ENCODE measurements around the gene SCAMP5. TPM values are rescaled to one million over a fixed set of nuclear protein-coding genes. Genes with fewer than 3 reads are reported as not detected.

SCAMP5 gene
- total RNA-seq, 3 donors from 2014 or later (not counting 1 experiment from before 2014, with no cell fraction given), result 0.09 to 2.7 (median 0.54) TPM

DNA sequence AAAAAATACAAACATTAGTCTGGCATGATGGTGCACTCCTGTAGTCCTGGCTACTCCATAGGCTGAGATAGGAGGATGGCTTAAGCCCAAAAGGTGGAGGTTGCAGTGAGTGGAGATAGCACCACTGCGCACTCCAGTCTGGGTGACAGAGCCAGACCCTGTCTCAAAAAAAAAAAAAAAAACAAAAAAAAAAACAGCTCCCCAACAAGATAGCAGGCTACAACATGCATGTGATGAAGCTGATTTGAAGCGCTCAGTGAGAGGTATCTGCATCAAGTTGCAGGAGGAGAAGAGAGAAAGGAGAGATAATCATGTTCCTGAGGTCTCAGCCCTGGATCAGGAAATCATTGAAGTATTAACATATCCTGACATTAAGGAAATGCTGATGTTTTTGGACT, 27.4 kb downstream of the SCAMP5 start:
- Mint-ChIP-seq H3K9me3 (no peaks in the 10 kb centered on the region), H3K27ac (peak overlapping the region; percentile 80 to 94), H3K27me3 (ENCODE audit: low read depth in 2 of 2) (no peaks in the 10 kb centered on the region), H3K4me3 (peak overlapping the region; percentile 97), H3K36me3 (no peaks in the 10 kb centered on the region), H3K4me1 (peaks cover 11 to 24% of the 10 kb centered on the region in 2 donors)
- ATAC-seq (no peak), DNase-seq (no peak)
- no peak for TF ChIP-seq CTCF (IDR thresholded peaks at IDR 0.05)
- Histone ChIP-seq H3K4me3 (ENCODE audit: low read length) (no peak overlapping the region), H3K27me3 (ENCODE audit: control insufficient read depth, insufficient read depth, low read length) (no peaks in the 10 kb centered on the region), H3K27ac (ENCODE audit: low read length) (no peak overlapping the region), H3K4me1 (ENCODE audit: control insufficient read depth, insufficient read depth, low read length) (peaks cover 19% of the 10 kb centered on the region), H3K36me3 (ENCODE audit: control insufficient read depth, insufficient read depth, low read length) (no peaks in the 10 kb centered on the region), H3K9me3 (ENCODE audit: control insufficient read depth, insufficient read depth, low read length) (no peaks in the 10 kb centered on the region)
- intact Hi-C loops (cut with micrococcal nuclease), result no loop called here
- WGBS (ENCODE audit: insufficient coverage), result 100% methylated on average over 1 of the region's 2 CpGs

DNA sequence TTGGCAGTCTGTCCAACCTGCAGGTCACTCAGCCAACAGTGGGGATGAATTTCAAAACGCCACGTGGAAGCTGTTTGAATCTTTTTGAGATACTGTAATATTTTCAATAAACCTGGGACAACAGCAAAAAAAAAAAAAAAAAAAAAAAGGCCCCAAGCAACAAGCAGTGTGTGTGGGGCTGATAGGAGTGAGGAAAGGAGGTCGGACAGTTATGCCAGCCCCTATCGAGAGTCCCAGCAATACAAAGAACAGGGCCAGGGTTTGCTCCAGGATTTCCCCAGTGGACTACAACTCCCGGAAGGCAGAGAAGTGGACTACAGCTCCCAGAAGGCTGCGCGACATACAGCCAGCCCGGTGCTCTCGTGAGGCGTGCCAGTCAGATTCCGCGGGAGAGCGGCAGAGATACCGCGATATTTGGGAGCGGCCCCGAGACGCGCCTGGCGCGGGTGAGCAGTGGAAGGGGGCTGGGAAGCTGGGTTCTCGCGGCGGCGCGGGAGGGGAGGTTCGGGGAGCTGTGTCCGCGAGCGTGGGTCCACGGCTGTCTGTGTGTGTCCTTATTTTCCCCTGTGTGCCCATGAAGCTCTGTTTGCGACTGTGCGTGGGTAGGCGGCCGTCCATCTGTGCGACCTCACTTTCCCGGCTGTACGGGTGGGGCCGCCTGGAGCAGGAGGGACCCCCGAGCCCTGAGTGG, 28.0 kb downstream of the SCAMP5 start, which contains the start of gene PPCDC:
TSS of gene PPCDC (plus strand) at position 410 of the 691 bp plus-strand sequence. CDS start 4,729 bp downstream, outside the sequence.
- ATAC-seq (peak; percentile 99 to 100 (median 100)), DNase-seq (peak; percentile 84 to 96)
- H3K4me1 Mint-ChIP-seq, result peaks cover 11 to 24% of the 10 kb centered on the region in 2 donors
- Histone ChIP-seq H3K4me1 (ENCODE audit: control insufficient read depth, insufficient read depth, low read length) (peaks cover 19% of the 10 kb centered on the region), H3K27me3 (ENCODE audit: control insufficient read depth, insufficient read depth, low read length) (no peaks in the 10 kb centered on the region), H3K4me3 (ENCODE audit: low read length) (peak within 1 kb of the TSS; percentile 98), H3K27ac (ENCODE audit: low read length) (peak within 1 kb of the TSS; percentile 67), H3K9me3 (ENCODE audit: control insufficient read depth, insufficient read depth, low read length) (no peaks in the 10 kb centered on the region), H3K36me3 (ENCODE audit: control insufficient read depth, insufficient read depth, low read length) (peaks cover 2% of the 10 kb centered on the region)
- 2% methylated on average over 39 of the region's 40 CpGs for WGBS (ENCODE audit: insufficient coverage)
- H3K9me3 Mint-ChIP-seq, result no peaks in the 10 kb centered on the region
- H3K36me3 Mint-ChIP-seq, result no peaks in the 10 kb centered on the region
- intact Hi-C loops (cut with micrococcal nuclease), result no loop called here
- H3K27me3 Mint-ChIP-seq (ENCODE audit: low read depth in 2 of 2), result no peaks in the 10 kb centered on the region
- no peak for TF ChIP-seq CTCF (IDR thresholded peaks at IDR 0.05)
- H3K4me3 Mint-ChIP-seq, result peak within 1 kb of the TSS; percentile 97
- peak within 1 kb of the TSS; percentile 80 to 94 for H3K27ac Mint-ChIP-seq

DNA sequence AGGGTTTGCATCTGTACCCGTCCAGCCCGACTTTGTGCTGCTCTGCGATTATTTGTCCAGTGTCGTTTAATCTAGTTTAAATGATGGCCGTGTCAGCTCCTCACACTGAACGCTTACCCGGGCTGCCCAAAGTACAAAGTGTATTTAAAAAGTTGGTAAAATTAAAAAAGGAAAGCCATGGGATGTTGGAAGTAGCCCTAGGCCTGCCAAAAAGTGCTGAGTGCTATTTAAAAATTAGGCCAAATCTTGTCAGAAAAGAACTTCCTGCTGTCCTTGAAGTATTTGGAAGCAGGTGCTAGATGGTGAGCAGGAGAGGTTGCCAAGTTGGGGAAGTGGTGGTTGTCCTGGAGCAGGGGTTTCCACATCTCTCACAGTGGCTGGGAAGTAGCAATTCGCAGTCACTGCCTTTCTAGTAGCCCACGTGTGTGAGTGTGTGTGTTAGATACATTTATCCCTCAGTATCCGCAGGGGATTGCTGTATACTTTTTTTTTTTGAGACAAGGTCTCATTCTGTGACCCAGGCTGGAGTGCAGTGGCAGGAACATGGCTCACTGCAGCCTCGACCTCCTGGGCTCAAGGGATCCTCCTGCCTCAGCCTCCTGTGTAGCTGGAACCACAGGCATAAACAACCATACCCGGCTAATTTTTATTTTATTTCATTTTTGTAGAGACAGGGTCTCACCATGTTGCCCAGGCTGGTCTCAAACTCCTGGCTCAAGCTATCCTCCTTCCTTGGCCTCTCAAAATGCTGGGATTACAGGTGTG, 28.7 kb downstream of the SCAMP5 start:
- DNase-seq (peak in 1 of 2 donors; percentile 39), ATAC-seq (no peak)
- 13% methylated on average over 12 of the region's 12 CpGs for WGBS (ENCODE audit: insufficient coverage)
- peak overlapping the region; percentile 67 for H3K27ac ChIP-seq (ENCODE audit: low read length)
- intact Hi-C loops (cut with micrococcal nuclease), result no loop called here
- no peaks in the 10 kb centered on the region for H3K27me3 ChIP-seq (ENCODE audit: control insufficient read depth, insufficient read depth, low read length)
- TF ChIP-seq CTCF (IDR thresholded peaks at IDR 0.05), result no peak
- H3K36me3 ChIP-seq (ENCODE audit: control insufficient read depth, insufficient read depth, low read length), result peaks cover 3% of the 10 kb centered on the region
- Mint-ChIP-seq H3K27me3 (ENCODE audit: low read depth in 2 of 2) (no peaks in the 10 kb centered on the region), H3K27ac (peak overlapping the region; percentile 80 to 94), H3K36me3 (no peaks in the 10 kb centered on the region), H3K4me3 (peak overlapping the region; percentile 97), H3K4me1 (peaks cover 12 to 26% of the 10 kb centered on the region in 2 donors), H3K9me3 (no peaks in the 10 kb centered on the region)
- H3K4me3 ChIP-seq (ENCODE audit: low read length), result peak overlapping the region; percentile 98
- H3K4me1 ChIP-seq (ENCODE audit: control insufficient read depth, insufficient read depth, low read length), result peaks cover 20% of the 10 kb centered on the region
- no peaks in the 10 kb centered on the region for H3K9me3 ChIP-seq (ENCODE audit: control insufficient read depth, insufficient read depth, low read length)
